Measurements from ENCODE around the gene KIF2A. TPM values are rescaled to one million over a fixed set of nuclear protein-coding genes. Genes with fewer than 3 reads are reported as not detected.

The KIF2A gene
- total RNA-seq, 1 experiment from 2014 or later, result 42.9 TPM

DNA sequence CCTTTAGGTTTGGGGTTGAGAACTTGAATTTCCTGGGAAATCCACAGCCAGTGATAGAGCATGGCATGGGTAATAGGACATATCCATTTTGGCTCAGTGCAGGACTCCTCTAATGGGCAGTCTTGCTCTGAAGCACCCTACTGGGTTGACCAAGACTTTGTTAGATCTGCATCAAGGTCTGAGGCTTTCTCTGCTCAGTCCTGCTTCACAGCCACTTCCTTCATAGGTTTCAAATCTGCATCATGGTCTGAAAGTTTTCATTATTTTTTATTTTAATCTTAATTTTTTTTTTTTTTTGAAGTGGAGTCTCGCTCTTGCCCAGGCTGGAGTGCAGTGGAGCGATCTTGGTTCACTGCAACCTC, 36.5 kb downstream of the KIF2A start (continued):
- TF ChIP-seq, protein P1, sequence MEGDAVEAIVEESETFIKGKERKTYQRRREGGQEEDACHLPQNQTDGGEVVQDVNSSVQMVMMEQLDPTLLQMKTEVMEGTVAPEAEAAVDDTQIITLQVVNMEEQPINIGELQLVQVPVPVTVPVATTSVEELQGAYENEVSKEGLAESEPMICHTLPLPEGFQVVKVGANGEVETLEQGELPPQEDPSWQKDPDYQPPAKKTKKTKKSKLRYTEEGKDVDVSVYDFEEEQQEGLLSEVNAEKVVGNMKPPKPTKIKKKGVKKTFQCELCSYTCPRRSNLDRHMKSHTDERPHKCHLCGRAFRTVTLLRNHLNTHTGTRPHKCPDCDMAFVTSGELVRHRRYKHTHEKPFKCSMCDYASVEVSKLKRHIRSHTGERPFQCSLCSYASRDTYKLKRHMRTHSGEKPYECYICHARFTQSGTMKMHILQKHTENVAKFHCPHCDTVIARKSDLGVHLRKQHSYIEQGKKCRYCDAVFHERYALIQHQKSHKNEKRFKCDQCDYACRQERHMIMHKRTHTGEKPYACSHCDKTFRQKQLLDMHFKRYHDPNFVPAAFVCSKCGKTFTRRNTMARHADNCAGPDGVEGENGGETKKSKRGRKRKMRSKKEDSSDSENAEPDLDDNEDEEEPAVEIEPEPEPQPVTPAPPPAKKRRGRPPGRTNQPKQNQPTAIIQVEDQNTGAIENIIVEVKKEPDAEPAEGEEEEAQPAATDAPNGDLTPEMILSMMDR (IDR thresholded peaks at IDR 0.05 in 2 of 3, conservative IDR thresholded peaks at IDR 0.05 in 1 of 3; ENCODE audit: borderline replicate concordance in 1 of 3, insufficient read depth in 1 of 3, low read depth in 2 of 3, low read length in 2 of 3), result no peak
- TF ChIP-seq ZBTB33 (IDR thresholded peaks at IDR 0.05; ENCODE audit: extremely low read depth, insufficient replicate concordance, low read length), result no peak
- no peak for TF ChIP-seq SRF (IDR thresholded peaks at IDR 0.05; ENCODE audit: low read depth)

DNA sequence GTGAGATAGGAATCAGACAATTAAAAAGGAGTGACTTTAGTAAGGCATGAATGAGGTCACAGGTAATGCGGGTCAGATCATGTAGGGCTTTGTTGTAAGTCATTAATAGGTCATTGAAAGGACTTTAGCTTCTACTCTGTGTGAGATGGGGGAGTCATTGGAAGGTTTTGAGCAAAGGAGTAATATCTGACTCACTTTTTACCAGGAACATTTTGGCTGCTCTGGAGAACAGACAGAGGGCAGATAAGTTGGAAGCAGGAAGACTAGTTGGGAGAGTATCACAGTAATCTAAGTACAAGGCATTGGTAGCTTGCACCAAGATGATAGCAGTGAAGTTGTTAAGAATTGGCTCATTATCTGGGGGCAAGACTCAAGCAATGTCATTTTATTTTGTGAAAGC, 37.4 kb downstream of the KIF2A start:
- H3K27me3 ChIP-seq (ENCODE audit: insufficient read depth, low read length), result no peaks in the 10 kb centered on the region
- BruUV-seq (replicated peaks), result no TSS peak
- intact Hi-C loops (cut with micrococcal nuclease), result no loop called here
- DNase-seq (ENCODE audit: low read depth, low spot score) (no peak), ATAC-seq (no peak)
- H3K4me1 ChIP-seq (ENCODE audit: control insufficient read depth in 1 of 2, insufficient read depth in 2 of 2, low read length in 2 of 2), result no peaks in the 10 kb centered on the region
- H3K36me3 ChIP-seq (ENCODE audit: control insufficient read depth in 1 of 2, insufficient read depth in 2 of 2, low read length in 2 of 2), result no peaks in the 10 kb centered on the region
- no peak overlapping the region for H3K4me3 ChIP-seq (replicated peaks in 1 of 2; ENCODE audit: low read depth in 1 of 2, low read length in 2 of 2)
- ChIA-PET CTCF (no interaction called here), RAD21 (ENCODE audit: low non-redundant PET in 1 of 2, low total read pairs in 2 of 2, uncharacterized antibody in 2 of 2, unreplicated experiment in 2 of 2) (no interaction called here), POLR2A (no interaction called here)
- H3K4me2 ChIP-seq (ENCODE audit: low read length), result no peak overlapping the region
- H4K20me1 ChIP-seq (ENCODE audit: insufficient read depth), result no peaks in the 10 kb centered on the region
- no peak overlapping the region for H3K9ac ChIP-seq (ENCODE audit: low read length)
- peaks cover 59% of the 10 kb centered on the region for H3K79me2 ChIP-seq (ENCODE audit: insufficient read depth, low read length)
- H3K9me2 ChIP-seq (ENCODE audit: insufficient read depth), result no peaks in the 10 kb centered on the region
- no peak overlapping the region for H2AFZ ChIP-seq (ENCODE audit: low read depth, low read length, poor library complexity, severe bottlenecking)
- H3K27ac ChIP-seq (ENCODE audit: low read depth, low read length), result no peak overlapping the region
- H3K9me3 ChIP-seq (ENCODE audit: control insufficient read depth in 1 of 2, insufficient read depth in 1 of 2, low read depth in 1 of 2, low read length in 2 of 2), result no peaks in the 10 kb centered on the region
- TF ChIP-seq JUND (IDR thresholded peaks at IDR 0.05) (no peak), SRF (IDR thresholded peaks at IDR 0.05; ENCODE audit: low read depth) (no peak), POLR2AphosphoS5 (IDR thresholded peaks at IDR 0.05; ENCODE audit: low read depth, low read length) (no peak), EZH2 (IDR thresholded peaks at IDR 0.05) (no peak), ELF1 (IDR thresholded peaks at IDR 0.05; ENCODE audit: borderline replicate concordance, low read depth) (no peak), ZFX (IDR thresholded peaks at IDR 0.05) (no peak), EZH2phosphoT487 (IDR thresholded peaks at IDR 0.05; ENCODE audit: borderline replicate concordance) (no peak), ZBTB33 (IDR thresholded peaks at IDR 0.05; ENCODE audit: extremely low read depth, insufficient replicate concordance, low read length) (no peak), SIN3A (IDR thresholded peaks at IDR 0.05; ENCODE audit: low read depth) (no peak), REST (IDR thresholded peaks at IDR 0.05; ENCODE audit: low read depth) (no peak), YY1 (IDR thresholded peaks at IDR 0.05; ENCODE audit: extremely low read depth, insufficient replicate concordance, low read depth, low read length) (no peak), ZNF274 (IDR thresholded peaks at IDR 0.05; ENCODE audit: low read depth, low read length) (no peak)
- TF ChIP-seq, protein P2, sequence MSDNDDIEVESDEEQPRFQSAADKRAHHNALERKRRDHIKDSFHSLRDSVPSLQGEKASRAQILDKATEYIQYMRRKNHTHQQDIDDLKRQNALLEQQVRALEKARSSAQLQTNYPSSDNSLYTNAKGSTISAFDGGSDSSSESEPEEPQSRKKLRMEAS (IDR thresholded peaks at IDR 0.05), result no peak

All from HCT116 (cell line).